Panc1 (cell line): Measurements from ENCODE around the gene LIN28A. TPM values are rescaled to one million over a fixed set of nuclear protein-coding genes. Genes with fewer than 3 reads are reported as not detected.
"Not testable (repeated sequence)": the region's sequence is repeated elsewhere in the genome, so short reads cannot be mapped to it uniquely, and the experiment has no call there.

Source experiments
- ATAC-seq: fragments of 200-7000 bp; cut with Tn5 transposase; 2 replicates; pipeline ENCODE4 v1.9.1; 2020; ENCODE audit warnings: mild to moderate bottlenecking, moderate library complexity
- BruUV-seq: library from RNA; stranded (reverse); fragments of 400-500 nt; replicated peaks from 2 replicates; lab custom pipeline; 2021; lab: Mats Ljungman, UMichigan
- CTCF ChIA-PET: fragments of 300-600 bp; sonication (Branson Sonifier 250); formaldehyde crosslinking; loops from one replicate; lab custom pipeline; 2022; ENCODE audit warnings: antibody characterized with exemption; lab: Charles Lee
- POLR2A ChIA-PET: fragments of 300-600 bp; sonication (Branson Sonifier 250); formaldehyde crosslinking; loops from one replicate; lab custom pipeline; 2022; ENCODE audit warnings: antibody characterized with exemption; lab: Charles Lee
- DNase-seq: peaks from one replicate; pipeline ENCODE4 v3.0.0-alpha.2; 2010; ENCODE audit warnings: low read depth, low spot score
- H3K27ac ChIP-seq: 2 replicates; pipeline ENCODE4 v1.5.1; 2011; ENCODE audit warnings: mild to moderate bottlenecking, low read length, inconsistent platforms
- H3K27me3 ChIP-seq: fragments of 200-500 bp; sonication (Bioruptor generic); 2 replicates; pipeline ENCODE4 v1.6.0; 2014; ENCODE audit warnings: low read length, inconsistent platforms; ENCODE audit not compliant: control insufficient read depth, insufficient read depth
- H3K36me3 ChIP-seq: fragments of 200-500 bp; sonication (Bioruptor generic); 2 replicates; pipeline ENCODE4 v1.5.1; 2014; ENCODE audit warnings: inconsistent platforms, mild to moderate bottlenecking, low read length, moderate library complexity; ENCODE audit not compliant: control insufficient read depth, insufficient read depth
- H3K4me1 ChIP-seq: 2 replicates; pipeline ENCODE4 v1.5.1; 2011; ENCODE audit warnings: inconsistent platforms, mild to moderate bottlenecking, low read length, moderate library complexity; ENCODE audit not compliant: control insufficient read depth, insufficient read depth
- H3K4me3 ChIP-seq, 2 experiments: 2 replicates each; pipeline ENCODE4 v1.5.1; 2011 to 2012; ENCODE audit warnings: low read depth in 2 of 2, low read length in 2 of 2, mild to moderate bottlenecking in 2 of 2, inconsistent platforms in 1 of 2, moderate library complexity in 1 of 2
- H3K9me3 ChIP-seq: fragments of 200-500 bp; sonication (Bioruptor generic); 2 replicates; pipeline ENCODE4 v1.5.1; 2014; ENCODE audit warnings: low read depth, mild to moderate bottlenecking, inconsistent platforms, low read length, moderate library complexity; ENCODE audit not compliant: control insufficient read depth, insufficient read depth
- CTCF ChIP-seq: fragments of 450-650 bp; IDR thresholded peaks from 2 replicates; pipeline ENCODE4 v1.5.1; 2017; ENCODE audit warnings: mild to moderate bottlenecking
- POLR2AphosphoS5 ChIP-seq: IDR thresholded peaks from 2 replicates; pipeline ENCODE4 v1.6.1; 2012; ENCODE audit warnings: mild to moderate bottlenecking, low read depth, low read length, moderate library complexity
- REST ChIP-seq, 2 experiments: IDR thresholded peaks; 2 replicates each; pipeline ENCODE4 v1.6.1; 2011 to 2012; ENCODE audit warnings: low read depth in 2 of 2, control low read depth in 1 of 2, low read length in 1 of 2, mild to moderate bottlenecking in 1 of 2, moderate library complexity in 1 of 2; ENCODE audit not compliant: insufficient read depth in 1 of 2
- SIN3A ChIP-seq: IDR thresholded peaks from 2 replicates; pipeline ENCODE4 v1.6.1; 2012; ENCODE audit warnings: low read depth, mild to moderate bottlenecking, low read length, moderate library complexity, borderline replicate concordance; ENCODE audit not compliant: insufficient read depth
- TCF7L2 ChIP-seq: IDR thresholded peaks from 2 replicates; pipeline ENCODE4 v1.6.1; 2011; ENCODE audit warnings: mild to moderate bottlenecking, low read depth, low read length, inconsistent platforms
- in situ Hi-C: cut with HindIII; loops from 2 replicates; pipeline ENCODE4 v1.10.0; 2016; ENCODE audit warnings: low sequenced_read_pairs, low pct_unique_long_range_greater_than_20kb
- intact Hi-C: fragments of 100-400 bp; cut with micrococcal nuclease; formaldehyde crosslinking; loops from one replicate; pipeline ENCODE4 v1.10.0; 2022; ENCODE audit not compliant: unreplicated experiment
- total RNA-seq: library from RNA; stranded (reverse); gene quantifications from one replicate; pipeline ENCODE4 v1.2.1, GENCODE V29; 2021; ENCODE audit not compliant: unreplicated experiment

Gene LIN28A
- total RNA-seq, 1 experiment from 2014 or later = 0.64 TPM

DNA sequence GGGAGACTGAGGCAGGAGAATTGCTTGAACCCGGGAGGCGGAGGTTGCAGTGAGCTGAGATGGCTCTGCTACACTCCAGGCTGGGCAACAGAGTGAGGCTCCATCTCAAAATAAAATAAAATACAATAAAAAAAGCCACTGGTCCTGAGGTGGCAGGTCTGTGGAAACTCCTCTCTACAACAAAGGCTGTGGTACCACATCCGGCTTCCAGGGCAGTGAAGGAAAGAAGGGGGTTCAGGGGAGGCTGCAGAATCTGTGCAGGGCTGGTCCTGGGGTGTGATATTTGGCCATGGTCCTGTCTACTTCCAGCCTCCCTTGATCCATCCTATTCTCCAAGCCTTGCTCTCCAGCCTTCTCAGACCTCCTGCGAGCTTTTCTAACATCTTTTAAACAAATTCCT is 37.3 kb upstream of the LIN28A start:
- in situ Hi-C loops = no loop called here
- CTCF ChIA-PET = interaction anchor here (0.7 to 0.9 kb wide), 2 partner anchors 11 to 318 kb away, joined by 3 to 5 read pairs; no protein-coding TSS in a partner anchor
- no peak overlapping the region for H3K27ac ChIP-seq
- no peaks in the 10 kb centered on the region for H3K27me3 ChIP-seq
- intact Hi-C loops = no loop called here
- no peaks in the 10 kb centered on the region for H3K36me3 ChIP-seq
- DNase-seq = no peak
- no peaks in the 10 kb centered on the region for H3K9me3 ChIP-seq
- no TSS peak for BruUV-seq
- TF ChIP-seq REST (IDR thresholded peaks at IDR 0.05; ENCODE audit: insufficient read depth in 1 of 2, low read depth in 2 of 2, low read length in 1 of 2) = no peak
- TF ChIP-seq TCF7L2 = no peak
- TF ChIP-seq CTCF = no peak
- no peak for TF ChIP-seq POLR2AphosphoS5
- TF ChIP-seq SIN3A = no peak
- POLR2A ChIA-PET = no interaction called here
- ATAC-seq = no peak
- H3K4me1 ChIP-seq = no peaks in the 10 kb centered on the region
- no peak overlapping the region for H3K4me3 ChIP-seq

DNA sequence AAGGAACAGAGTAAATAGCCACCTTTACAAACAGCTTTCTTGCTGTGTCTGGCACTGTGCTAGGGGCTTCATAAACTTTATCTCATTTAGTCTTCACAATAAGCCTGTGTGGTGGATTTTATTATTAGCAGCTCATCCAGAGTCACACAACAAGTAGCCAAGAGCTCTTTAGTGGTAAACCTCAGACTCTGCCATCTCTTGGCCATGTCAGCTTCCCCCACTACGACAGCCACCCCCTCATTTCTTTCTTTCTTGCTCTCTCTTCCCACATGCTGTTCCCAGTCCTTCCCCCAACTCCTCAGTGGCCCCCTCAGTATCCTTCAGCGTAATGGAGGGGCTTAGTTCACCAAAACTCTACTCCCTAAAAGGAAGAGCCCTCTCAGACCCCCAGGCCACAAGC is 36.8 kb upstream of the LIN28A start:
- TF ChIP-seq CTCF (no peak), SIN3A (no peak), POLR2AphosphoS5 (no peak), REST (IDR thresholded peaks at IDR 0.05; ENCODE audit: insufficient read depth in 1 of 2, low read depth in 2 of 2, low read length in 1 of 2) (no peak), TCF7L2 (no peak)
- H3K4me1 ChIP-seq = no peaks in the 10 kb centered on the region
- in situ Hi-C loops (no loop called here), intact Hi-C loops (no loop called here)
- no peaks in the 10 kb centered on the region for H3K36me3 ChIP-seq
- DNase-seq = no peak
- H3K27ac ChIP-seq = no peak overlapping the region
- H3K27me3 ChIP-seq = no peaks in the 10 kb centered on the region
- H3K4me3 ChIP-seq = no peak overlapping the region
- no peak for ATAC-seq
- ChIA-PET POLR2A (no interaction called here), CTCF (interaction anchor here (0.6 to 0.9 kb wide), 2 partner anchors 12 to 438 kb away, joined by 3 read pairs; no protein-coding TSS in a partner anchor)
- H3K9me3 ChIP-seq = no peaks in the 10 kb centered on the region
- BruUV-seq = no TSS peak

DNA sequence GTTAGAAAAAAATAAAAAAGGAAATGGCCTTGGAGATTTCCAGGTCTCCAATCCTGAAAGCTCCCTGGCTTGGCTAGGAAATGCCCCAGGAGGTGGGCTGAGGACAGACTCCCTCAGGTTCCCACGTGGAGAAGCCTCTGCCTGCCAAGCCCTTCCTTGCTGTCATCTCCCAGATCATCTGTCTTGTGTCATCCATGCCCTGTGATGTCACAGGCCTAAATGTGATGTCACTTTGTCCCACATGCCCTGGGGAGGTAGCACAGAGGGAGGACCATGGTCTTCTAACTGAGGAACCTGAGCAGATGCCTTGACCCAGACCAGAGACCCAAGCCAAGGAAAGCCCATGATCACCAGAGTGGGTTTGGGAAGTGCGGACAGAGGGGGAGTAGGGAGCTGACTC is 36.3 kb upstream of the LIN28A start:
- H3K4me3 ChIP-seq, H3K27ac ChIP-seq, POLR2A ChIA-PET, DNase-seq, ATAC-seq, BruUV-seq, intact Hi-C loops, H3K36me3 ChIP-seq, CTCF ChIA-PET, H3K4me1 ChIP-seq, H3K9me3 ChIP-seq, in situ Hi-C loops, H3K27me3 ChIP-seq: not testable (repeated sequence)
